ENCODE results near the gene ETV6.

- TF ChIP-seq SIN3A (IDR thresholded peaks at IDR 0.05; ENCODE audit: borderline replicate concordance, insufficient read depth, low read depth, low read length) = no peak
- no peak for TF ChIP-seq POLR2AphosphoS5 (IDR thresholded peaks at IDR 0.05; ENCODE audit: low read depth, low read length)
- TF ChIP-seq, protein P1, sequence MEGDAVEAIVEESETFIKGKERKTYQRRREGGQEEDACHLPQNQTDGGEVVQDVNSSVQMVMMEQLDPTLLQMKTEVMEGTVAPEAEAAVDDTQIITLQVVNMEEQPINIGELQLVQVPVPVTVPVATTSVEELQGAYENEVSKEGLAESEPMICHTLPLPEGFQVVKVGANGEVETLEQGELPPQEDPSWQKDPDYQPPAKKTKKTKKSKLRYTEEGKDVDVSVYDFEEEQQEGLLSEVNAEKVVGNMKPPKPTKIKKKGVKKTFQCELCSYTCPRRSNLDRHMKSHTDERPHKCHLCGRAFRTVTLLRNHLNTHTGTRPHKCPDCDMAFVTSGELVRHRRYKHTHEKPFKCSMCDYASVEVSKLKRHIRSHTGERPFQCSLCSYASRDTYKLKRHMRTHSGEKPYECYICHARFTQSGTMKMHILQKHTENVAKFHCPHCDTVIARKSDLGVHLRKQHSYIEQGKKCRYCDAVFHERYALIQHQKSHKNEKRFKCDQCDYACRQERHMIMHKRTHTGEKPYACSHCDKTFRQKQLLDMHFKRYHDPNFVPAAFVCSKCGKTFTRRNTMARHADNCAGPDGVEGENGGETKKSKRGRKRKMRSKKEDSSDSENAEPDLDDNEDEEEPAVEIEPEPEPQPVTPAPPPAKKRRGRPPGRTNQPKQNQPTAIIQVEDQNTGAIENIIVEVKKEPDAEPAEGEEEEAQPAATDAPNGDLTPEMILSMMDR (IDR thresholded peaks at IDR 0.05) = no peak
- no peak for TF ChIP-seq REST (IDR thresholded peaks at IDR 0.05; ENCODE audit: insufficient read depth in 1 of 2, low read depth in 2 of 2, low read length in 1 of 2)
Measured at GRCh38 chr12:11880381-11880780, 230.9 kb downstream of the ETV6 start.

Measured in Panc1 (cell line).